HUES64 (cell line): ENCODE measurements around the gene AARS2.
"Not testable (repeated sequence)": the region's sequence is repeated elsewhere in the genome, so short reads cannot be mapped to it uniquely, and the experiment has no call there.

Source experiments
- H3K27ac ChIP-seq: 2 replicates; pipeline ENCODE4 v1.7.0; 2013; ENCODE audit warnings: low read depth, low read length, inconsistent platforms
- H3K27me3 ChIP-seq: 2 replicates; pipeline ENCODE4 v1.6.1; 2013; ENCODE audit warnings: mild to moderate bottlenecking, low read length; ENCODE audit not compliant: insufficient read depth
- H3K36me3 ChIP-seq: 2 replicates; pipeline ENCODE4 v1.6.1; 2013; ENCODE audit warnings: mild to moderate bottlenecking, low read length; ENCODE audit not compliant: insufficient read depth
- H3K4me1 ChIP-seq: 2 replicates; pipeline ENCODE4 v1.6.1; 2013; ENCODE audit warnings: mild to moderate bottlenecking, low read length, moderate library complexity; ENCODE audit not compliant: insufficient read depth
- H3K4me3 ChIP-seq: 2 replicates; pipeline ENCODE4 v1.5.1; 2013; ENCODE audit warnings: mild to moderate bottlenecking, low read length, moderate library complexity
- H3K9ac ChIP-seq: 2 replicates; pipeline ENCODE4 v1.6.1; 2013; ENCODE audit warnings: mild to moderate bottlenecking, low read depth, low read length
- H3K9me3 ChIP-seq: 2 replicates; pipeline ENCODE4 v1.6.1; 2013; ENCODE audit warnings: low read depth, low read length; ENCODE audit not compliant: insufficient read depth
- WGBS: fragments of 150-250, 120-280 bp; methylation state at CpG from one replicate; pipeline ENCODE4 v1.1.7; 2013; ENCODE audit warnings: missing lambda C conversion rate; 5-methylcytosine and 5-hydroxymethylcytosine counted together

The AARS2 gene

DNA sequence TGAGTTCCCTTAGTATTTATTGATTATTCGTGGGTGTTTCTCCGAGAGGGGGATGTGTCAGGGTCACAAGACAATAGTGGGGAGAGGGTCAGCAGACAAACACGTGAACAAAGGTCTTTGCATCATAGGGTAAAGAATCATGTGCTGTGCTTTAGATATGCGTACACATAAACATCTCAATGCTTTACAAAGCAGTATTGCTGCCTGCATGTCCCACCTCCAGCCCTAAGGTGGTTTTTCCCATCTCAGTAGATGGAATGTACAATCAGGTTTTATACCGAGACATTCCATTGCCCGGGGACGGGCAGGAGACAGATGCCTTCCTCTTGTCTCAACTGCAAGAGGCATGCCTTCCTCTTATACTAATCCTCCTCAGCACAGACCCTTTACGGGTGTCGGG is 15.1 kb upstream of the AARS2 start:
- not testable (repeated sequence) for H3K36me3 ChIP-seq, H3K9ac ChIP-seq, H3K27ac ChIP-seq, H3K9me3 ChIP-seq, H3K4me1 ChIP-seq, H3K27me3 ChIP-seq
- 0 out of 2 replicates have a peak overlapping the region, but pooled peaks have one; percentile 26 for H3K4me3 ChIP-seq
- 30% methylated on average over 3 of the region's 9 CpGs for WGBS

DNA sequence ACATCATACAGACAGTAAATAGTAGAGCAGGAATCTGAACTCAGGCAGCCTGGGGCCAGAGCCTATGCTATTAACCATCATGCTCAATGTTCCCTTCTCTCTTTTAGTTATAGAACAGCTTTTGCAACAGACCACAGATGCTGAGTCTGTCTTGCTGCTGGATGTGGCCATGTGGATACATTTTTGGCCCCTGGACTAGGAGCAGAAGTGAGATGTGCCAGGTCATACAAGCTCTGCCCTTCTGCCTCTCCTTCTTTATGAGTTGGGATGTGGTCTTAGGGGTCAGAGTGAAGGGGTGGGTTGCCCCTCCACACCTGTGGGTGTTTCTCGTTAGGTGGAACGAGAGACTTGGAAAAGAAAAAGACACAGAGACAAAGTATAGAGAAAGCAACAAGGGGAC is 14.6 kb upstream of the AARS2 start:
- Histone ChIP-seq H3K9me3 (no peaks in the 10 kb centered on the region), H3K9ac (no peak overlapping the region), H3K36me3 (no peaks in the 10 kb centered on the region), H3K4me3 (no peak overlapping the region), H3K27me3 (no peaks in the 10 kb centered on the region), H3K4me1 (peaks cover 9% of the 10 kb centered on the region), H3K27ac (peak overlapping the region; percentile 55; the same call in 1 of the 2 replicates)
- WGBS, result 56% methylated on average over 2 of the region's 2 CpGs

DNA sequence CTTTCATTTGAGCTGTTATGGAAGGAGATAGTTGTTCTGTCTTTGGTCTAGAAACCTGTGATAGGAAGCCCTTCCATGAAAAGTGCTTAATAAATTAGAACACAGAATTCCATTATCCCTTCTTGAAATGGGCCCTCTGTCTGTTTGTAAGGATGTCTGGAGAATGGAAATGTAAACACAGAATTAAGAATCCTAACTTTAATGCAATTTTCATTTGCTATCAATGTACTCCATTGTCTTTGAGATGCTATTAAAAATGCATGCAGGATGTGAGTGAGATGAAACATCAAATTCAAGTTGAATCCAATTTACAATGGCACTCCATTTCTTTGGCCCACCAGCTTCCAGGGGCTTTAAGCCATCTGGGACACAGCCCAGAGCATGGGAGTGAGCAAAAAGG is 13.9 kb upstream of the AARS2 start:
- Histone ChIP-seq H3K9ac (no peak overlapping the region), H3K27ac (no peak overlapping the region), H3K4me1 (peaks cover 9% of the 10 kb centered on the region), H3K4me3 (no peak overlapping the region), H3K27me3 (no peaks in the 10 kb centered on the region), H3K36me3 (no peaks in the 10 kb centered on the region), H3K9me3 (no peaks in the 10 kb centered on the region)

DNA sequence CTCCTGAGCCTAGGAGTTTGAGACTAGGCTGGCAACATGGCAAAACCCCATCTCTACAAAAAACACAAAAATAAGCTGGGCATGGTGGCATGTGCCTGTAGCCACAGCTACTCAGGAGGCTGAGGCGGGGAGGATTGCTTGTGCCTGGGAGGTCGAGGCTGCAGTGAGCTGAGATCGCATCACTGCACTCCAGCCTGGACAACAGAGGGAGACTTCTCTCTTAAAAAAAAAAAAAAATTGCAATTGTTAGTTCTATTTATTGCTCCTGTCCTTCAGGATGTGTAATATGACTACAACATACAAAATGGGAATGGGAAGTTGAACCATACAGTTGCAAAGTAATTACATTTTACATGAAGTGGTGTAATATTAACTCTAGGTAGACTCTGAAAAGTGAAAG is 8.1 kb upstream of the AARS2 start:
- H3K9me3 ChIP-seq, result no peaks in the 10 kb centered on the region
- H3K4me3 ChIP-seq, result no peak overlapping the region
- no peak overlapping the region for H3K9ac ChIP-seq
- no peaks in the 10 kb centered on the region for H3K4me1 ChIP-seq
- no peak overlapping the region for H3K27ac ChIP-seq
- no peaks in the 10 kb centered on the region for H3K36me3 ChIP-seq
- H3K27me3 ChIP-seq, result peaks cover 4% of the 10 kb centered on the region; the same call in 1 of the 2 replicates
- WGBS, result 85% methylated on average over 3 of the region's 3 CpGs

DNA sequence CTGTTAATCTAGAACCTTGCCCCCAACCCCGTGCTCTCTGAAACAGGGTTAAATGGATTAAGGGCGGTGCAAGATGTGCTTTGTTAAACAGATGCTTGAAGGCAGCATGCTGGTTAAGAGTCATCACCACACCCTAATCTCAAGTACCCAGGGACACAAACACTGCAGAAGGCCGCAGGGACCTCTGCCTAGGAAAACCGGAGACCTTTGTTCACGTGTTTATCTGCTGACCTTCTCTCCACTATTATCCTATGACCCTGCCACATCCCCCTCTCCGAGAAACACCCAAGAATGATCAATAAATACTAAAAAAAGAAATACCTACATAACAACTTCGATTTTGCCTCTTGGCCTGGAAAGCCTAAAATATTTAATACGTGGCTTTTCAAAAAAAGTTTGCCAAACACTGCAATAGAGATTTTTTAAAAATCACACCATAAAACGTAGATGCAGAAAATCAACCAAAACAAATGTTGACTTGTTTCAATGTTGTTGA is 4.0 kb upstream of the AARS2 start:
- not testable (repeated sequence) for H3K9ac ChIP-seq, H3K4me1 ChIP-seq, H3K27me3 ChIP-seq, H3K4me3 ChIP-seq, H3K27ac ChIP-seq, H3K36me3 ChIP-seq, H3K9me3 ChIP-seq
- WGBS, result 74% methylated on average over 8 of the region's 9 CpGs

DNA sequence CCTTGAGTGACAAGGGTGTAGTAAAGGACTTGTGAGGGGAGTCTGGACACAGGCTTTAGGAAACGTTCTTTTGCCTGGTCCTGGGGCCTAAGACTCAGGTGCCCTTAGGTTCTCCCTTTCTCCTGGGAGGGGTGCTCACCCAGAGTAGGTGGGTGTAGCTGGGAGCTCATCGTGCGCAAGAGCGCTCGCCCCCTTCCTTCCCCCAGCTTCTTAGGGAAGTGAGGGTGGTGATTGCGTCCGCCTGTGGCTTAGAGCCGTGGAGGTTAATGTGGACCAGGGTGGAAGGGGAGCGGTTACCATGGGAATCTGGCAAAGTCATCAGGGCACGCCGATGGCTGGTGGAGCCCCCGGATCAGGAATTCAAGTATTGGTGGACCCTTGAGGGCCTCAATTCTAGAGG is 3.3 kb upstream of the AARS2 start:
- Histone ChIP-seq H3K27ac (no peak overlapping the region), H3K36me3 (peaks cover 5% of the 10 kb centered on the region), H3K9ac (no peak overlapping the region), H3K4me3 (no peak overlapping the region), H3K4me1 (no peaks in the 10 kb centered on the region), H3K9me3 (no peaks in the 10 kb centered on the region), H3K27me3 (peaks cover 4% of the 10 kb centered on the region; the same call in 1 of the 2 replicates)
- 91% methylated on average over 12 of the region's 12 CpGs for WGBS

DNA sequence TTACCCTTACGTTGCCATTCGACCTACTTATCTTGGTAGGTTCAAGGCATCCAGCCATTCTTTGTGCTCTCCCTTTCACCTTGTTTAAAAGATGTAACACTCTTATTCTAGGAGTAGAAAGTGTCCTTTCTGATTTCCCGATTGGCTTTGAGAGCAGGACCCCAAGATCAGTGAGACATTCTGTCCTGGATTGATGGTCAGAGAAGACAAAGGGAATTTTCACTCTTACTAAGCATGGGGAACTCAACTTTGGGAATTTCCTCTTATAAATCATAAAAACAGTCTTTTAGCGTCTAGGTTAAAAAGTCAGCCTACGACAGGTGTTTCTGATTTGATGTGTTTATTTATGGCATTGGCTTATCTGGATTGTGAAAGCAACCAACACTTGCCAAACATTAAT is 2.8 kb upstream of the AARS2 start:
- Histone ChIP-seq H3K27me3 (peaks cover 4% of the 10 kb centered on the region; the same call in 1 of the 2 replicates), H3K9ac (no peak overlapping the region), H3K4me3 (no peak overlapping the region), H3K4me1 (no peaks in the 10 kb centered on the region), H3K9me3 (no peaks in the 10 kb centered on the region), H3K36me3 (peaks cover 10% of the 10 kb centered on the region), H3K27ac (no peak overlapping the region)
- WGBS, result 89% methylated on average over 5 of the region's 5 CpGs

DNA sequence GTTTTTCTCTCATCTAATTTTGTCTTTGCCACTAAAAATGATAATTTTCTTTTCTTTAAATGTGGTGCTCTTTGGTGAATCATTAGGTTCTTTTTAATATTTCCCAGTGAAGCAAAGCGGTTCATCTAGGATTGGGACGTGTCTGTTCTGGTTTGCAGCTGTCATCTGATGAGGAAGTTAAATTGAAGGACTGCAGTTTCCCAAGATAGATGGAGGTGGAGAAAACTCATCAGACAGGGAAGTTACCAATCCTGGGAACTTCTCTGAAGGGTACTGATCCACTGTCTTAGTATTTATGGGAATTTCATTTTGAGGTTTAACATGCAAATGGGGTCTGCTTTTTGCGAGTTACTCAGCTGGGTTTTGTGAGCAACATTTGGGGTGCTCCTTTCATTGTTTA is 2.4 kb upstream of the AARS2 start:
- Histone ChIP-seq H3K4me3 (no peak overlapping the region), H3K36me3 (peaks cover 15% of the 10 kb centered on the region), H3K9ac (no peak overlapping the region), H3K4me1 (no peaks in the 10 kb centered on the region), H3K9me3 (no peaks in the 10 kb centered on the region), H3K27me3 (peaks cover 4% of the 10 kb centered on the region; the same call in 1 of the 2 replicates), H3K27ac (no peak overlapping the region)
- 91% methylated on average over 3 of the region's 3 CpGs for WGBS

DNA sequence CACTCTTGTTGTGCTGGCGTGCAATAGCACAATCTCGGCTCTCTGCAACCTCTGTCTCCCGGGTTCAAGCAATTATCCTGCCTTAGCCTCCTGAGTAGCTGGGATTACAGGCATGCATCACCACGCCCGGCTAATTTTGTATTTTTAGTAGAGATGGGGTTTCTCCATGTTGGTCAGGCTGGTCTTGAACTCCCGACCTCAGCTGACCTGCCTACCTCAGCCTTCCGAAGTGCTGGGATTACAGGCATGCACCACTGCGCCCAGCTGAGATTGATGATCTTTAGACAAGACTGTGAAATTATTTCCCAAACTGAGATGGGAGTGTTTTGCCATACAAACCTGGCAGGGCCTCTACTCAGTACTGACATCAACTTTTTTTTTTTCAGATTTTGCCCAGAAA is 1.5 kb upstream of the AARS2 start:
- H3K9ac ChIP-seq, H3K27me3 ChIP-seq, H3K27ac ChIP-seq, H3K9me3 ChIP-seq, H3K4me1 ChIP-seq, H3K4me3 ChIP-seq: not testable (repeated sequence)
- peaks cover 23% of the 10 kb centered on the region for H3K36me3 ChIP-seq
- WGBS, result 96% methylated on average over 8 of the region's 8 CpGs

DNA sequence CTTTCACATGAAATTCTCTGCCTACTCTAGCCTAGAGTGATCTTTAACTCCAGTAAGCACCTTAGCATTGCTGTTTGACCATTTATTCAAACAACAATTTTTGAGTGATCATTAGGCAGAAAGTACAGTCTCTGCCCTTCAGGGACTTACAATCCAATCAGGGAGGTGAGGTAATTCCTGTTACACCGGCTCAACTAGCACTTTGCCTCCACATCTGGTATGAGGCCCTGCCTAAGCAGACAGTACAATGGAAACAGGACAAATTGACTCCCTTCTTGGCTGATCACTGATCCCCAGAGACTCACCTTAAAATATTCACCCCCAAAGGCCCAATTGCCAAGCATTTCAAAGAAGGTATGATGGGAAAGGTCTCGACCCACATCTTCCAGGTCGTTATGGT is 1.4 kb downstream of the AARS2 start:
- Histone ChIP-seq H3K27me3 (no peaks in the 10 kb centered on the region), H3K4me3 (peak overlapping the region; percentile 83; the same call in 1 of the 2 replicates), H3K9me3 (no peaks in the 10 kb centered on the region), H3K4me1 (no peaks in the 10 kb centered on the region), H3K27ac (no peak overlapping the region), H3K36me3 (peaks cover 49% of the 10 kb centered on the region), H3K9ac (peak overlapping the region; percentile 94; the same call in 1 of the 2 replicates)
- 90% methylated on average over 3 of the region's 3 CpGs for WGBS

DNA sequence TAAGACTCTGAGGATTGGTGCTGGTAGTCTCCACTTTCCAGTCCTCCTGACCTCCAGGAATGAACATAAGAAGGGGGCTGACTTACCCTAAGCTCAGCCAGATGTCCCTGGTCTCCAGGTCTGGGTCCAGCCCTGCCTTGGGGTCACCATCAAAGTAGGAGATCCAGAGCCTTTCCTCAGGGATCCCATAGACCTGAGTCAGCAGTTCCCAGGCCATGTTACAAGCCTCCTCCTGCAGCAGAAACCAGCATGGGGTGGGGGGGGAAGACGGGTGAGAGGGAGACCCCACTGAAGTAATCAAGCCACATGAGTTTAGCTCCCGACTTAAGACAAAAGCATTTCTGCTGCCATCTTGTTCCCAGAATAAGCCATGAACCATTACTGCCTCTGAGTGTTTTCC is 1.8 kb downstream of the AARS2 start:
- Histone ChIP-seq H3K27me3 (no peaks in the 10 kb centered on the region), H3K9ac (no peak overlapping the region), H3K4me1 (no peaks in the 10 kb centered on the region), H3K27ac (no peak overlapping the region), H3K4me3 (no peak overlapping the region), H3K36me3 (peaks cover 53% of the 10 kb centered on the region), H3K9me3 (no peaks in the 10 kb centered on the region)
- WGBS, result 90% methylated on average over 2 of the region's 2 CpGs

DNA sequence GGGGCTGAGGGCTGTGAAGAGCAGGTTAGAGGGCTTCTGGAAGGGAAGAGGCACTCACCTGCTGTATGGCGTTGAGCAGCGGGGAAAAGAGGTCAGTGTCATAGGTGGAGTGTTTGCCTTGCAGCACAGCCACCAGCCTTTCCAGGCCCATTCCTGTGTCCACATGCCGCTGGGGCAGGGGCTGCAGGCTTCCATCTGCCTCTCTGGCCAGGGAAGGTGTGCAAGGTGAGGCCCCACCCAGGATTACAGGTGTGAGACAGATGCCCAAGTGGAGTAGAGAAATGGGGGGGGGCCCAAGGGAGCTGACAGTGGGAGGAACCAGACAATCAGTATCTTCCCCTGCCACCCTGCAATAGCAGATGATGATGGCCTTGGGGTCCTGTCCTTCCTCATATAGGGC is 2.9 kb downstream of the AARS2 start:
- Histone ChIP-seq H3K36me3 (peaks cover 64% of the 10 kb centered on the region), H3K4me1 (no peaks in the 10 kb centered on the region), H3K27me3 (no peaks in the 10 kb centered on the region), H3K27ac (no peak overlapping the region), H3K9me3 (no peaks in the 10 kb centered on the region), H3K9ac (no peak overlapping the region), H3K4me3 (no peak overlapping the region)
- WGBS, result 92% methylated on average over 3 of the region's 3 CpGs
